Measurements from ENCODE around the gene PELI3. TPM values are rescaled to one million over a fixed set of nuclear protein-coding genes. Genes with fewer than 3 reads are reported as not detected.

The PELI3 gene
- total RNA-seq, 1 donor from 2014 or later, result 2.3 TPM

DNA sequence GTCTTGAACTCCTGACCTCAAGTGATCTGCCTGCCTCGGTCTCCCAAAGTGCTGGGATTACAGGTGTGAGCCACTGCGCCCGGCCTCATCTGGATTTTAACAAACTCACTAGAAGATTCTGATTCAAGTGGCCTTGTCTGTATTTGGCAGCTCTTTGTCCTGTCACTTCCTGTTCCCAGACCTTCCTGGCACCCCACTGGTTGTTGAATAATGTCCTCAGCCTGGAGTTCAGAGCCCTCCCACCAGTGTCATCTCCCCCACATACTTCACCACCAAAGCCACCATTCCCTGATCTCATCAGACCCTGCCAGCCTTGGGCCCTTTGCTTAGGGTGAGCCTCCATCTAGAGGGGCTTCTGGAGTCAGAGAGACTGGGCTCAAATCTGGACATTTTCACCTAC lies 3.3 kb downstream of the PELI3 start:
- DNase-seq (ENCODE audit: low read depth), result no peak
- H3K36me3 ChIP-seq (ENCODE audit: control insufficient read depth, insufficient read depth, low read length), result no peaks in the 10 kb centered on the region
- H3K27me3 ChIP-seq (ENCODE audit: control insufficient read depth, insufficient read depth, low read length), result no peaks in the 10 kb centered on the region
- H3K4me3 ChIP-seq (ENCODE audit: low read depth, low read length), result no peak overlapping the region
- TF ChIP-seq, protein P1, sequence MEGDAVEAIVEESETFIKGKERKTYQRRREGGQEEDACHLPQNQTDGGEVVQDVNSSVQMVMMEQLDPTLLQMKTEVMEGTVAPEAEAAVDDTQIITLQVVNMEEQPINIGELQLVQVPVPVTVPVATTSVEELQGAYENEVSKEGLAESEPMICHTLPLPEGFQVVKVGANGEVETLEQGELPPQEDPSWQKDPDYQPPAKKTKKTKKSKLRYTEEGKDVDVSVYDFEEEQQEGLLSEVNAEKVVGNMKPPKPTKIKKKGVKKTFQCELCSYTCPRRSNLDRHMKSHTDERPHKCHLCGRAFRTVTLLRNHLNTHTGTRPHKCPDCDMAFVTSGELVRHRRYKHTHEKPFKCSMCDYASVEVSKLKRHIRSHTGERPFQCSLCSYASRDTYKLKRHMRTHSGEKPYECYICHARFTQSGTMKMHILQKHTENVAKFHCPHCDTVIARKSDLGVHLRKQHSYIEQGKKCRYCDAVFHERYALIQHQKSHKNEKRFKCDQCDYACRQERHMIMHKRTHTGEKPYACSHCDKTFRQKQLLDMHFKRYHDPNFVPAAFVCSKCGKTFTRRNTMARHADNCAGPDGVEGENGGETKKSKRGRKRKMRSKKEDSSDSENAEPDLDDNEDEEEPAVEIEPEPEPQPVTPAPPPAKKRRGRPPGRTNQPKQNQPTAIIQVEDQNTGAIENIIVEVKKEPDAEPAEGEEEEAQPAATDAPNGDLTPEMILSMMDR (IDR thresholded peaks at IDR 0.05; ENCODE audit: insufficient read depth, low read length, poor library complexity, severe bottlenecking), result no peak

DNA sequence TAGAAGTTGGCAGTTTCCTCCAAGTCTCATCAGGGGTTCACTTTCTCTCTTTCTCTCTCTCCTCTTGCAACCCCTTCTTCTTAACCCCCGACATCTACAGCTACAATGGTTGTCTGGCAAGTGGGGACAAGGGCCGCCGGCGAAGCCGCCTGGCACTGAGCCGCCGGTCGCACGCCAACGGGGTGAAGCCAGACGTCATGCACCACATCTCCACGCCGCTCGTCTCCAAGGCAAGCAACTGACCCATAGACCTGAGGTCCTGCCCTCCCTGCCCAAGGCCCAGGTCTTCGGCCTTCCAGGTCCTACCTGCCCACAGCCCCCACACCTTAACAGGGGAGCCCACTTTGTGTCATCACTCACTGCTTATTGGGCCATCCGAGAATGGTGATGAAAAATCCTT lies 4.4 kb downstream of the PELI3 start:
- DNase-seq (ENCODE audit: low read depth), result no peak
- TF ChIP-seq, protein P1 (IDR thresholded peaks at IDR 0.05; ENCODE audit: insufficient read depth, low read length, poor library complexity, severe bottlenecking), result no peak
- H3K36me3 ChIP-seq (ENCODE audit: control insufficient read depth, insufficient read depth, low read length), result no peaks in the 10 kb centered on the region
- H3K27me3 ChIP-seq (ENCODE audit: control insufficient read depth, insufficient read depth, low read length), result no peaks in the 10 kb centered on the region
- H3K4me3 ChIP-seq (ENCODE audit: low read depth, low read length), result no peak overlapping the region

DNA sequence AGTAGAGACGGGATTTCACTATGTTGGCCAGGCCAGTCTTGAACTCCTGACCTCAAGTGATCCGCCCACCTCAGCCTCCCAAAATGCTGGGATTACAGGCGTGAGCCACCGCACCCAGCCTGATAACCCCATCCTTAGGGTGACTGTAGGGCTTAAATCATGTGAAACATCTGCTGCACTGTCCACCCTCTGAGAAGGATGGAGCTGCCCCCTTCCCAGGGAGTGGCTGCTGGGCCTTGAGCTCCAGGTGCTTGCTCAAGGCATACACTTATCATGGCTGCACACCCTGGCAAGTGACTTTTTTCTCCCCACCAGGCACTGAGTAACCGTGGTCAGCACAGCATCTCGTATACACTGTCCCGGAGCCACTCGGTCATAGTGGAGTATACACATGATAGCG lies 5.3 kb downstream of the PELI3 start:
- no peak overlapping the region for H3K4me3 ChIP-seq (ENCODE audit: low read depth, low read length)
- DNase-seq (ENCODE audit: low read depth), result no peak
- H3K27me3 ChIP-seq (ENCODE audit: control insufficient read depth, insufficient read depth, low read length), result no peaks in the 10 kb centered on the region
- TF ChIP-seq, protein P1 (IDR thresholded peaks at IDR 0.05; ENCODE audit: insufficient read depth, low read length, poor library complexity, severe bottlenecking), result no peak
- H3K36me3 ChIP-seq (ENCODE audit: control insufficient read depth, insufficient read depth, low read length), result no peaks in the 10 kb centered on the region

GRCh38 chr11:66473167-66473566 lies 6.5 kb downstream of the PELI3 start:
- no peaks in the 10 kb centered on the region for H3K27me3 ChIP-seq (ENCODE audit: control insufficient read depth, insufficient read depth, low read length)
- no peak for DNase-seq (ENCODE audit: low read depth)
- no peaks in the 10 kb centered on the region for H3K36me3 ChIP-seq (ENCODE audit: control insufficient read depth, insufficient read depth, low read length)
- TF ChIP-seq, protein P1 (IDR thresholded peaks at IDR 0.05; ENCODE audit: insufficient read depth, low read length, poor library complexity, severe bottlenecking), result no peak
- no peak overlapping the region for H3K4me3 ChIP-seq (ENCODE audit: low read depth, low read length)

DNA sequence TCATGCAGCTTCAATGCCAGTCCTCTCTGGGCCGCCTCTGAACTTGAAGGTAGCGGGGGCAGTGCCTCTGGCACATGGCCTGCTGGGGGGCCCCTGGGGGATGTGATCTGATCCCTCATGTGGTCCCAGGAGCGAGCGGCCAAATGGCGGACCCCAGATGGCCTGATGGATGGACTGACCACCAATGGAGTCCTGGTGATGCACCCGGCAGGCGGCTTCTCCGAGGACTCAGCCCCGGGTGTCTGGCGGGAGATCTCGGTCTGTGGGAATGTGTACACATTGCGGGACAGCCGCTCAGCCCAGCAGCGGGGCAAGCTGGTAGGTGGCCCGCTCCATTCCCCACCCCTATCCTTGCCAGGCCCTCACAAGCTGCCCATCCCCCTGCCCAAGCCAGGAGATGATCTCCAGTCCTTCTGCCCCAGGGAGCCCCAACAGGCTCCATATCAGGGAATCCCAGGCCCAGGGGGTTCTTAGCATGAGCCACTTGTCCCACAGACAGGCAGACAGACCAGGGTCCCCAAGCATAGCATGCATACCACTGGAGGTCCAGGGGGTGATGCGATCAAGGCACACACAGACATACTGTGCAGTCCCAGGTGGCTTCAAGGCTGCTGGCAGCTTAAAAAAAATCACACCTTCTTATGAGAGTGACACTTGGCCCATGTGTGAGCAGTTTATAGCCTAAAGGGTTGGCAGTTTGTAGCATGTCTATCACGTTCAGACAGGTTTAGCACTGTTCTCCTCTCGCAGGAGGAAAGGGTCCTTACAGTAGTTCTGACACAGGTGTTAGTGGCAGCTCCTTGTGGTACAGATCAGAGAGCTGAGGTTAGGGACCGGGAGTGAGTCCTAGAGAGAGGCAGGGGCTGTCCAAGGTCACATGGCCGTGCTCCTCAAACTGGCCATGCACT lies 7.2 kb downstream of the PELI3 start:
- no peak for DNase-seq (ENCODE audit: low read depth)
- Histone ChIP-seq H3K27me3 (ENCODE audit: control insufficient read depth, insufficient read depth, low read length) (no peaks in the 10 kb centered on the region), H3K4me3 (ENCODE audit: low read depth, low read length) (no peak overlapping the region), H3K36me3 (ENCODE audit: control insufficient read depth, insufficient read depth, low read length) (no peaks in the 10 kb centered on the region)
- TF ChIP-seq, protein P1 (IDR thresholded peaks at IDR 0.05; ENCODE audit: insufficient read depth, low read length, poor library complexity, severe bottlenecking), result no peak
